ENCODE results near the gene TAL2.

GRCh38 chr9:105673850-105674387, 11.7 kb downstream of the TAL2 start:
- no peak for TF ChIP-seq CTCF (IDR thresholded peaks at IDR 0.05)
- no peak for TF ChIP-seq REST (IDR thresholded peaks at IDR 0.05; ENCODE audit: low read depth, low read length)
- TF ChIP-seq RCOR1 (IDR thresholded peaks at IDR 0.05; ENCODE audit: low read length) = no peak
- TF ChIP-seq NFIC (IDR thresholded peaks at IDR 0.05; ENCODE audit: borderline replicate concordance) = no peak
- TF ChIP-seq GATA2 (CRISPR knock-in tag; IDR thresholded peaks at IDR 0.05) = no peak
- TF ChIP-seq YY1 (IDR thresholded peaks at IDR 0.05; ENCODE audit: low read depth) = no peak
- no peak for TF ChIP-seq EZH2phosphoT487 (IDR thresholded peaks at IDR 0.05; ENCODE audit: borderline replicate concordance, low read depth)
- TF ChIP-seq EP300 (IDR thresholded peaks at IDR 0.05; ENCODE audit: borderline replicate concordance in 1 of 2, low read depth in 1 of 2, low read length in 1 of 2) = no peak
- no peak for TF ChIP-seq JUND (IDR thresholded peaks at IDR 0.05)
- TF ChIP-seq RAD21 (IDR thresholded peaks at IDR 0.05; ENCODE audit: low read length) = no peak
- TF ChIP-seq TCF12 (IDR thresholded peaks at IDR 0.05) = no peak
- TF ChIP-seq MAX (IDR thresholded peaks at IDR 0.05; ENCODE audit: low read depth) = no peak
- TF ChIP-seq POLR2AphosphoS5 (IDR thresholded peaks at IDR 0.05; ENCODE audit: low read depth, low read length) = no peak
- no peak for TF ChIP-seq RXRA (IDR thresholded peaks at IDR 0.05; ENCODE audit: borderline replicate concordance, low read depth)
